Hepatocyte (in vitro differentiated cells): Measurements from ENCODE around the gene SMOC1. TPM values are rescaled to one million over a fixed set of nuclear protein-coding genes. Genes with fewer than 3 reads are reported as not detected.
"Not testable (repeated sequence)": the region's sequence is repeated elsewhere in the genome, so short reads cannot be mapped to it uniquely, and the experiment has no call there.

ENCODE experiments used
- DNase-seq: peaks from one replicate; pipeline ENCODE4 v3.0.0-alpha.2; 2016; ENCODE audit warnings: low spot score
- H2AFZ ChIP-seq: fragments of 200-600 bp; sonication (generic); 2 replicates; pipeline ENCODE4 v1.6.0; 2016; ENCODE audit warnings: antibody characterized with exemption, mild to moderate bottlenecking
- H3K27ac ChIP-seq: fragments of 200-600 bp; sonication (generic); 2 replicates; pipeline ENCODE4 v1.5.1; 2016; ENCODE audit warnings: mild to moderate bottlenecking
- H3K27me3 ChIP-seq: fragments of 200-600 bp; sonication (generic); 2 replicates; pipeline ENCODE4 v1.6.1; 2016
- H3K36me3 ChIP-seq: fragments of 200-600 bp; sonication (generic); replicated peaks from 2 replicates; pipeline ENCODE4 v1.5.1; 2016; ENCODE audit warnings: low read depth; ENCODE audit not compliant: insufficient read depth
- H3K4me1 ChIP-seq: fragments of 200-600 bp; sonication (generic); 2 replicates; pipeline ENCODE4 v1.5.1; 2016; ENCODE audit warnings: mild to moderate bottlenecking, moderate library complexity; ENCODE audit not compliant: insufficient read depth
- H3K4me2 ChIP-seq: fragments of 200-600 bp; sonication (generic); 2 replicates; pipeline ENCODE4 v1.6.0; 2016
- H3K4me3 ChIP-seq: fragments of 200-600 bp; sonication (generic); 2 replicates; pipeline ENCODE4 v1.5.1; 2016; ENCODE audit warnings: mild to moderate bottlenecking
- H3K79me2 ChIP-seq: fragments of 200-600 bp; sonication (generic); 2 replicates; pipeline ENCODE4 v1.6.0; 2017; ENCODE audit warnings: mild to moderate bottlenecking
- H3K9me2 ChIP-seq: fragments of 200-600 bp; sonication (generic); replicated peaks from 2 replicates; pipeline ENCODE4 v1.6.0; 2017; ENCODE audit warnings: mild to moderate bottlenecking; ENCODE audit not compliant: insufficient read depth
- H3K9me3 ChIP-seq: fragments of 200-600 bp; sonication (generic); 2 replicates; pipeline ENCODE4 v1.5.1; 2016; ENCODE audit warnings: low read depth, mild to moderate bottlenecking
- H4K20me1 ChIP-seq: fragments of 200-600 bp; sonication (generic); 2 replicates; pipeline ENCODE4 v1.6.0; 2016; ENCODE audit warnings: mild to moderate bottlenecking; ENCODE audit not compliant: insufficient read depth, poor library complexity, severe bottlenecking
- CTCF ChIP-seq: fragments of 200-600 bp; sonication (generic); IDR thresholded peaks from 2 replicates; pipeline ENCODE4 v1.5.1; 2016; ENCODE audit warnings: antibody characterized with exemption, mild to moderate bottlenecking; ENCODE audit not compliant: poor library complexity
- EZH2 ChIP-seq: fragments of 200-600 bp; sonication (generic); IDR thresholded peaks from 2 replicates; pipeline ENCODE4 v1.6.1; 2016; ENCODE audit warnings: antibody characterized with exemption, mild to moderate bottlenecking, borderline replicate concordance
- EZH2phosphoT487 ChIP-seq: fragments of 200-600 bp; sonication (generic); IDR thresholded peaks from one replicate; pipeline ENCODE4 v1.6.1; 2018; ENCODE audit warnings: antibody characterized with exemption, mild to moderate bottlenecking, low read depth, moderate library complexity; ENCODE audit not compliant: unreplicated experiment, severe bottlenecking
- WGBS: methylation state at CpG from one replicate; pipeline ENCODE4 v1.1.6; 2016; ENCODE audit warnings: low lambda C conversion rate; ENCODE audit errors: missing lambda C conversion rate; 5-methylcytosine and 5-hydroxymethylcytosine counted together
- polyA plus RNA-seq: library from polyadenylated mRNA; unstranded; fragments of >200 nt; fragmentation: Nextera tagmentation; extraction: Ambion mirVana; gene quantifications from 2 replicates; pipeline ENCODE4 v1.2.1, GENCODE V29; 2016
- total RNA-seq: library from RNA; depleted of rRNA; stranded (reverse); fragments of >200 nt; gene quantifications from 2 replicates; pipeline ENCODE4 v1.2.3, GENCODE V29; 2014

The SMOC1 gene
- total and polyA plus RNA-seq, 2 experiments from 2014 or later, result 2.1 to 6.2 TPM

GRCh38 chr14:69900603-69901002 is 21.4 kb downstream of the SMOC1 start:
- Histone ChIP-seq H3K79me2 (no peaks in the 10 kb centered on the region), H3K27me3 (no peaks in the 10 kb centered on the region), H2AFZ (no peak overlapping the region), H3K36me3 (no peaks in the 10 kb centered on the region), H3K27ac (no peak overlapping the region), H3K9me2 (no peaks in the 10 kb centered on the region), H3K9me3 (no peaks in the 10 kb centered on the region), H3K4me1 (no peaks in the 10 kb centered on the region), H3K4me3 (no peak overlapping the region), H4K20me1 (no peaks in the 10 kb centered on the region), H3K4me2 (no peak overlapping the region)
- no peak for TF ChIP-seq EZH2
- no peak for TF ChIP-seq CTCF
- TF ChIP-seq EZH2phosphoT487, result no peak
- DNase-seq, result no peak
- 85% methylated on average over 1 of the region's 1 CpG for WGBS

DNA sequence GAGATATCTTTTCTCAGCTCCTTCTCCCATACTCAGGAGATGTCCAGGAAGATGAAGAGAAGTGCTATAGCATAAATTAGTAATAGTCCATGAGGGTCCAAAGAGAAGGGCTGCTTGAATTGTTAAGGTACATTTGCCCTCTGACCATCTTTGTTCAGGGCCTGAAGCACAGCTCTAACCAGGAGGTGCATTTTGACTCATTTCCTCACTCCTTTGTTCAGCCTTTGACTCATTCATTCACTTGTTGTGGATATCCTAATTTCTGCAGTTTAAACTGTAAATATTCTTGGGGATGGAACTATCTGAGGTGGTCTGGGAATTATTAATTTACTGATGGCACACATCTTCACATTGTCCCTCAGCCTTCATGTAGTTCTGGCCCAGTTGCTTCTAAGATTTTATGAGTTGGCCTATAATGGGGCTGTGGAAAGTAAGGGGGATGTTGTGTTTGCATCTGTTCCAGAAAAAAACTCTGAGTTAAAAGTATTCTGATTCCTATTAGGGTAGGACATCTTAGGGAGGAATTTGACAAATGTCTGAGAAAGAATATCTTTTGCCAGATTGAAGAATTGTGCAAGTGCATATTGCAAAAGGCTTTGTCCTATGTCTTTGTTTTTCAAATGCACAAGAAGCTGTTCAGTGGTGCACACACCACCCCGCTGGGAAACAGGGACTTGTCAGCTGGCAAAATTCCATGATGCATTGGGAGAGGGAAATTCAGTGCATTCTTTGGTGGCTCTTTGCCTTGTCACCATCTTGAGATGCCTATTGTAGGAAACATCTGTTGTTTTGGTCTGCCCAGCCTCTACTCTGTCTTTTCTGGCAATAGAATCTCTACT is 22.1 kb downstream of the SMOC1 start:
- H3K36me3 ChIP-seq, result no peaks in the 10 kb centered on the region
- no peak overlapping the region for H3K4me2 ChIP-seq
- no peak overlapping the region for H2AFZ ChIP-seq
- no peaks in the 10 kb centered on the region for H3K27me3 ChIP-seq
- no peaks in the 10 kb centered on the region for H3K9me3 ChIP-seq
- H3K9me2 ChIP-seq, result no peaks in the 10 kb centered on the region
- TF ChIP-seq EZH2, result no peak
- TF ChIP-seq CTCF, result no peak
- TF ChIP-seq EZH2phosphoT487, result no peak
- H3K79me2 ChIP-seq, result no peaks in the 10 kb centered on the region
- DNase-seq, result no peak
- no peak overlapping the region for H3K27ac ChIP-seq
- 62% methylated on average over 1 of the region's 1 CpG for WGBS
- no peak overlapping the region for H3K4me3 ChIP-seq
- no peaks in the 10 kb centered on the region for H3K4me1 ChIP-seq
- no peaks in the 10 kb centered on the region for H4K20me1 ChIP-seq

DNA sequence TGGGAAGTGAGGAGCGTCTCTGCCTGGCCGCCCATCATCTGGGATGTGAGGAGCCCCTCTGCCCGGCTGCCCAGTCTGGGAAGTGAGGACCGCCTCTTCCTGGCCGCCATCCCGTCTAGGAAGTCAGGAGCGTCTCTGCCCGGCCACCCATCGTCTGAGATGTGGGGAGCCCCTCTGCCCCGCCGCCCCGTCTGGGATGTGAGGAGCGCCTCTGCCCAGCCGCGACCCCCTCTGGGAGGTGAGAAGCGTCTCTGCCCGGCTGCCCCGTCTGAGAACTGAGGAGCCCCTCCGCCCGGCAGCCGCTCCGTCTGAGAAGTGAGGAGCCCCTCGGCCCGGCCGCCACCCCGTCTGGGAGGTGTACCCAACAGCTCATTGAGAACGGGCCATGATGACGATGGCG is 23.8 kb downstream of the SMOC1 start:
- H3K4me2 ChIP-seq, H3K36me3 ChIP-seq, H3K27ac ChIP-seq: not testable (repeated sequence)

GRCh38 chr14:69904246-69904645 is 25.0 kb downstream of the SMOC1 start:
- no peaks in the 10 kb centered on the region for H4K20me1 ChIP-seq
- no peaks in the 10 kb centered on the region for H3K27me3 ChIP-seq
- no peak for DNase-seq
- H3K4me3 ChIP-seq, result no peak overlapping the region
- WGBS, result 78% methylated on average over 1 of the region's 1 CpG
- H3K9me2 ChIP-seq, result no peaks in the 10 kb centered on the region
- no peaks in the 10 kb centered on the region for H3K79me2 ChIP-seq
- H3K4me2 ChIP-seq, result no peak overlapping the region
- H2AFZ ChIP-seq, result no peak overlapping the region
- H3K36me3 ChIP-seq, result no peaks in the 10 kb centered on the region
- H3K9me3 ChIP-seq, result no peaks in the 10 kb centered on the region
- no peak for TF ChIP-seq EZH2
- TF ChIP-seq EZH2phosphoT487, result no peak
- no peak for TF ChIP-seq CTCF
- no peak overlapping the region for H3K27ac ChIP-seq
- H3K4me1 ChIP-seq, result no peaks in the 10 kb centered on the region

More for the DNA sequence above, 23.8 kb downstream of the SMOC1 start:
- WGBS, result 97% methylated on average over 19 of the region's 29 CpGs
- DNase-seq, H3K4me1 ChIP-seq, H3K79me2 ChIP-seq, H3K9me2 ChIP-seq, H3K9me3 ChIP-seq, H3K27me3 ChIP-seq, H4K20me1 ChIP-seq, H2AFZ ChIP-seq, H3K4me3 ChIP-seq: not testable (repeated sequence)
